ENCODE results near the gene CHSY1.

Gene CHSY1

DNA sequence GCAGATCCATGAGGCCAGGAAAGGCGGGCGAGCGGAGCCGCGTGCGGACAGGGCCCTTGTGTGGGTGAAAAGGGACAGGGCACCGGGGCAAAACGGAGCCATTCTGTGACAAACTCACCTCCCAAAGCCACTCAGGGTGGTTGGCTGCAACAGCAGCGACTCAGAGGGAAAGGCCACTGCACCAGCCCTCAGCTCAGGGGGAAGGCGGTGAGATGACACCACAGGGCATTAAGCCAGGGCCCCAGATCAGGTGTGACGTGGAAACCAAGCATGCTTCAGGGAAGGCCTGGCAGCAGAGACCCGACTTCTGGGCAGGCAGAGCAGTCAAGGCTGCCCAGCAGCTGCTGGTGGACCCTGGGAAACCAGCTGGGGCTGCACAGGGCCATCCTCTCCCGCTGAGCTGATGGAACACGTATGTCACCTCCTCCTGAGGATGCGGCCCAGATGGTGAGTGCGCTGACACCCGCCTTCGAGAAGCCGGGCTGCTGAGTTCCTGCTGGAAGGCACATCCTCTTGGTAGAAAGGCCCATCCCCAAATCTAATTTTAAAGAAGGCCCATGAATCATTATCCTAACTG, 82.3 kb downstream of the CHSY1 start:
- no peak for DNase-seq

GRCh38 chr15:101168898-101169494, 82.9 kb downstream of the CHSY1 start:
- no peak for DNase-seq

GRCh38 chr15:101168463-101168824, 83.4 kb downstream of the CHSY1 start:
- no peak for DNase-seq

DNA sequence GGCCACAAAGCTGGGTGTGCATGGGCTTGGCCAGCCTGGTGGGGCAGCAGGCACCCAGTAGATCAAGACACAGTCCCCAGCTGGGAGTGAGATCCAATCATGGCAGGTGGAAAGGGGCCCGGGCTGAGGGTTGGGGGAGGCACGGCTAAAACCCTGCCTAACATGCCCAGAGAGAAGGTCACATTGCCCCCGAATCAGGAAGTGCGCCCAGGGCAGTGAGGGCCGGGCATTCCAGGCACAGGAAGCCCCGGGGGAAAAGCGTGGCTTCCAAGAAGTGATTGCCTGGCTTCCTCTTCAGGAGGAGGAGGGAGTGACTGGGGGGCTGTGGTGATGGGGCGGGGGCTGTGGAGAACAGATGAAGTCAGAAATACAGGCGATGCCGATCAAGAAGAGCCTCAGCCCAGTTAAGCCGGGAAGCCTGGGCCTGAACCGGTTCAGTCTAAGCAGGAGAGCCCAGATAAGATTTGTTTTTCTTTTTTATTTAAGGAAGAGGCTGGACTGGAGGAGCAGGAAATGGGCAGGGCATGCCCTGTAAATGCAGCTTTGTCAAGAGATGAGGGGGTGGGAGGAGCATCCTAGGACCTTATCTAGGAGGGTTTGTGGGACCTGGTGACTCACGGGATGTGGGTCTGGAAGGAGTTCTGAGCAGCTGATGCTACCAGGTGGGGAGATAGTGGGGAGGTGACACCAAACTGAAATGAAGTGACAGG, 83.9 kb downstream of the CHSY1 start:
- DNase-seq, result no peak

DNA sequence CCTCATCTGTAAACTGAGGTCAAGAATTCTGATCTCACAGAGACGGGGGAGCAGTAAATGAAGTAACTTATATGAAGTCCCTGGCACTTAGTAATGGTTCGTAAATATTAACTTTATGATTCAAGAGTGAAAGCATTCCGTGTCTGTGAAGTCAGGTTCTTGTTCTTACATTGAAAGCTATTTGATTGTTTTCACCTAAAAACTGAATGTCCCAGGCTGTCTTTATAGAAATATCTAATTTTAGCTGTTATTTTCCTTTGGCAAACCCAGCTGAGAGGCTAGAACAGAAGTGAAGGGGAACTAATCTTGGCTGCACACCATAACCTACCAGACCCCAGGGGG, 84.5 kb downstream of the CHSY1 start:
- no peak for DNase-seq

- DNase-seq, result no peak
Observed at GRCh38 chr15:101165905-101166471, 85.9 kb downstream of the CHSY1 start.

DNA sequence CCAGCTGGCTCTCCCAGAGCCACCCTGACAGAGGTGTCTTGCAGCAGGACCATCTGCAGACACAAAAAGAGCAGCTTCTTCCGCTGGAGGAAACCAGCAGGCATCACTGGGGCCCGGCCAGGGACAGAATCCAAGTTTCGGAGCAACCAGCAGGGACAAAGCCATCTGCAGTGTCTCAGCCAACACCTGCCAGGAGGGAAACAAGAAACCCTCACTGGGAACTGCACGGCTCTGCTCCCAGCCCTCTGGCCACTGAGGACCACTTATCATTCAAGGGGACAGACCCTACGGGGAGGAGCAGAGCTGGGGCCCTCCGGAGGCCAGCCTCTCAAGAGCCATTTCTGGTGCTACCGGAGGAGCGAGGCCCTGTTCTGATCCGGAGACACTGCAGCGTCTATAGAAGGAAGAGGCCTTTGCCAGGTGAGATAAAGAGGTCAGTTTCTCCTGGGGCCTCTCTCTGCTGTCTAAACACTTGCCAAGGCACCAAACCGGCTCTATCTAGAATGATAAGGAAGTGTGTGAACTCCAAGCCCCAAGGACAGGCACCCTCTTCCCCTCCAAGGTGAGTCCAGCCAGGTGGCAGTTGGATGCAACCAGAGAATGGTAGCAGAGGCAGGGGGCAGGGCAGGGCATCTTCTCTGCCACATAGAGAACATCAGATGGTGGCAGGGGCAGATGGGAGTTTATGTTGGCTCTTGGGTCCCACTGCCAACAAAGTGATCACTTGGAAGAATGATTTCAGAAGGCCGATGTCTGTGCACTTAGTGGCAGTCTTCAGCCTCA, 89.0 kb downstream of the CHSY1 start:
- DNase-seq, result no peak

DNA sequence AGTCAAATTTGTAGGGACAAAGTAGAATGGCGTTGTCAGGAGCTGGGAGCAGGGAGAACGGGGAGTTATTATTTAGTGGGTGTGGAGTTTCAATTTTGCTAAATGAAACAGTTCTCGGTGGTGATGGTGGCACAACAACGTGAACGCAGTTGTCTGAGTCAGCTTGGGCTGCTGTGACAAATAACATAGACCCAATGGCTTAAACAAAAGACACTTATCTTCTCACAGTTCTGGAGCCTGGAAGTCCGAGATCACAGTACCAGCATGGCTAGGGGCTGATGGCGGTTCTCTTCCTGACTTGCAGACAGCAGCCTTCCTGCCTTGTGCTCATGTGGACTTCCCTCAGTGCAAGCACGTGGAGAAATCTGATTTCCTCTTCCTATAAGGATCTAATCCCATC, 90.2 kb downstream of the CHSY1 start:
- no peak for DNase-seq

DNA sequence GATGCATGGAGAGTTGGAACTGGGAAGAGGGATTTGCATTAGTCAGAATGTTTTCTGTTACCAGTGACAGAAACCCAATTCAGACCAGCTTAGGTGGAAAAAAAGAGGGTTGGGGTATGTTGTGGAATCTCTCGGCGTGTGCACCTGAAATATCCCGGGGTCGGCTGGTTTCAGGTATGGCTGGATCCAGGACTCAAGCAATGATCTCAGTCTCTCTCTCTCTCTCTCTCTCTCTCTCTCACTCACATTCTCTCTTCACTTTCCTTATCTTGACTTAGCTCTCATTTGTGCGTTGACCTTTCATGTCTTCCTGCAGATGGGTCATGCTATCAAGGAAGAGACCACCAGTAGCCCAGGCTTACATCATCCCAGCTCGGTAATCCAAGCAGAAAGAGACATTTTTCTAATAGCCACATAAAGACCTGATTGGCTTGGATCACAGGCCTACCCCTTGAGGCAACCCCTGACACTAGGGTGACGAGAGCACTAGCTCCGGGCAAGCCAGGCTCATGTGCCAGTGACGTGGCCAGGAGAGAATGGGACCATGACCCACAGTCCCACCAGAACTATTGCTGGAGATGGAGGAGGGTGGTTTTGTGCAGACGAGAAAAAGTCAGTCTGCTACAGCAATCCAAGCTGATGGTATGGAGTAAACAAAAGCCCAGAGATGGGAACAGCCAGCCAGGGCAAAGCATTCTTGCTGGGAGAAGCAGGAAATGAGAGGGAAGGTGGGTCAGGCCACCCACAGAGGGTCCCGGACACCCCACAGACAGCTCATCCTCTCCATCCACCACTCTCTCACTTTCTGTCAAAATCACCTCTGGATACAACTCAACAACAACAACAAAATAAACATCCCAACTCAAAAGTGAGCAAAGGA, 91.7 kb downstream of the CHSY1 start:
- DNase-seq, result no peak

DNA sequence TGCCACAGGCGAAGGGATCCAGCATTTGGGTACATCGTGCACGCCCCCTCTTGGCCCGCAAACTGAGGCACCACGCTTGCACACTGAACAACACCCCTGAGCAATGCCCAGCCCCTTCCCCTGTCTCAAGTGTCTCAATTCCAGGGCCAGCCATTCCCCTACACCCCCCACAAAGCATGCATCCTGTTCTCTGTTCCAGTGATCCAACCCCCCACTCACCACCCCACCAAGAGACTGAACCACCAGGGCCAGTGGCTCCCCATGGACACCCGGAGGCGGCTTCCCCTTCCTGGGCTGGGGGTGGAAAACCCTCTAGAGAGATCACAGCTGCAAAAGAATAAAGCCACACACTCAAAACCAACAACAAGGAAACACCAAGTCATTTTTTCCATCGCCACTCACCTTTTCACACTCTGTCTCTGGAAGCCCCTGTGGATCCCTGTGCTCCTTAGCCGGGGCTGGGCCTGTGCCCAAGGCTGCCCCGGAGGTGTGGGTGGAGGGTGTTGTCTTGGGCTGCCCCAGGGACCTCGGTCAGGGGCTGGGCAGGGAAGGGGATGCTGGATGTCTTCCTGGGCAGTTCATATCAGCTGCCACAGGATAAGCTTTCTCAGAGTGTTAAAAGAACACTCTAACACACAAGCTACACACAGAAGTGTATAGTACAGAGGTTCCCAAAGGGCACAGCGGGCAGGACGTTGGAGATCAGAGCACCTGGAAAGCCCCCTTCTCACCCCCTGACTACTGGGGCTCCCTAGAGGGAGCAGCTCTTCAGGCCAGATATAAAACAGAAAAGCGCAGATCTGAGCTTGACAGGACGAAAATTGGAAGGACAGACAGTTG, 92.5 kb downstream of the CHSY1 start:
- no peak for DNase-seq

GRCh38 chr15:101158166-101159095, 93.4 kb downstream of the CHSY1 start:
- DNase-seq, result no peak

- DNase-seq, result no peak
Observed at GRCh38 chr15:101157721-101158120, 94.1 kb downstream of the CHSY1 start.

DNA sequence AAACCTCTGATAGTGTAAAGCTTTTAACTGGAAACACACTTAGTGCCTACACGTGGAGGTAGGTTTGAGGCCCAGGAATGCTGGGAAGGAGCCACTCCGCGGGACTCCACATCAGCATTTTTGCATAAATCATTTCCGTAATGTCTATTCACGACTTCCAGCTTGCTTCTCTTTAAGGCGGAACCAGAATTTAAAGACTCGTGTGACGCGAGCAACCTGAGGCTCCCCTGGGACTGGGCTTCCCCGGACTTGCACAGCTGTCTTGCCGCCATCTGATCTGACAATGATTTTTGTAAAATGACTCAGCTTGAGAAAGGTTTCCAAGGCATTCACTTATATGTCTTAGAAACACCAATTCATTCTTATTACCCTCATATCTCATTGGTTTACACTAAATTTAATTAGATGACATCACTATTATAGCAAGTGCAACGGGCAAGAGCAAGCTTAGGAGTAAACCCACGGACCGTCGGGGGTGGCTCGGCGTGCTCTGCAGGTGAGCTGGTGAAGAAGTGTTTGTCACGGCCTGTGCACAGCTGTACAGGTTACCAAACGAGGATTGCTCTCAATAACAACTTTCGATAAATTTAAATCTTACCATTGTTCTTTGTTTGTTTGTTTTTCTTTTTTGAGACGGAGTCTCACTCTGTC, 95.2 kb downstream of the CHSY1 start:
- no peak for DNase-seq

DNA sequence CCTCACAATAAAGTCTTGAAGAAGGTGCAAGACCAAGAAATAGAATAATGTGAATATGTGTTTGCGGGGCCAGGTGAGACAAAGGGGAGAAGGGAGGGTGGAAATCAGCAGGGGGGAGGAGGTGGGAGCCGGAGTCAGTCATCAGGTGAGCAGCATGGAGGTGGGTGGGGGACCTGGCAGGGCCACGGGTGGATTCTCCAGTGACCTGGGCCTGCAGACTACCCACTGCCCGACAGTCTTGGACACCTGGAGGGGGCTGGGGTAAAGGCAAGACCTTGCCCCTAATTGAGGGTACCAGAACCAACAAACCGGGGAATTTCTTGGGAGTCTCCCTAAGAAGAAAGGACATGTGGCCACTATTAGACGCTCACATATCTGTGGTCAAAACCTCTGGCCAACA, 95.8 kb downstream of the CHSY1 start:
- no peak for DNase-seq

DNA sequence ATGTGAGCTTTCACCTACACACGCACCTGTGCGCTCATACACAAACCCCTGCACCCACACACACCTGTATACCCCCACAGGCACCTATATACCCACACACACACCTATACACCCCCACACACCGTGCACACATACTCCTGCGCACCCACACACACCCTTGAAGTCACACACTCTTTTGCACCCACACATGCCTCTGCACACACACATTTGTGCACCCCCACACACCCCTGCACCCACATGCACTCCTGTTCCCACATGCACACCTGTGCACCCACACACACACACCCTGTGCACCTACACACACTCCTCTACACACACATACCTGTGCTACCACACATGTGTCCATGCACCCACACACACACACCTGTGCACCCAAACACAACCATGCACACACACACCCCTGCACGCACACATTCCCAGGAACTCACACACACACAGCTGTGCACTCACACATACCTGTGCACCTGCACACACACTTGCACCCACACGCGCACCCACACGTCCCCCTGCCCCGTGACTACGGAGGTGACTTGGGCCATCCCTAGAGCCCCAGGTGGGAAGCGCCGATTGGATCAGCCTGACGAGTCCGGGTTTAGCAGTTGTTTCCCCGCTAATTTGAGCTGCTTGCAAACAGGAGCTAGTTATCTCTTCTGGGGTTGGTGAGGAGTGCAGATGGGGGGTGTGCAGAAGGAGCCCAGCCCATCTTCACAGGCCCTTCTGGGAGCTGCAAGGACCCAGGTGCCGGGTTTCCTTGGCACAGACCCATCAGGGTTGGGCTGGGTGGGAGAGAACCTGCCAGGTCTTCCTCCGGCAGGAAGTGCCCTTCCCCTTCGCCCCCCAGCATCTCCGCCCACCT, 97.8 kb downstream of the CHSY1 start:
- DNase-seq, result no peak

GRCh38 chr15:101152914-101153313, 98.9 kb downstream of the CHSY1 start:
- no peak for DNase-seq

DNA sequence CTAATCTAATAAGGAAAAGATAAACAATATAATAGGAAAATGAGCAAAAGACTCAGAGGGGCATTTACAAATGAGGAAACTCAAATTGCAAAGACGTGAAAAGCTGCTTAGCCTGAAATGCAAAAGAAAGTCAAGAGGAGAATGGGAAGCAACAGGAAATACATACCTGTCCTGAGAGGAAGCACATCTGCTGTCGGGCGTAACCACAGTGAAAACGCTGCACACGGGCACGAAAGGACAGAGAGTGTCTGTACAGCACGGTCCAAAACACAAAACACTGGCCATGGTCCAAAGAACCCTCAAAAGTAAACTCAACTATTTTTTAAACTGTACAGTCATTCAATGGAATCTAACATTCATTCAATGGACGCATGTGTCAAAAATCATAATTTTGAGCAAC, 100.6 kb downstream of the CHSY1 start:
- no peak for DNase-seq

DNA sequence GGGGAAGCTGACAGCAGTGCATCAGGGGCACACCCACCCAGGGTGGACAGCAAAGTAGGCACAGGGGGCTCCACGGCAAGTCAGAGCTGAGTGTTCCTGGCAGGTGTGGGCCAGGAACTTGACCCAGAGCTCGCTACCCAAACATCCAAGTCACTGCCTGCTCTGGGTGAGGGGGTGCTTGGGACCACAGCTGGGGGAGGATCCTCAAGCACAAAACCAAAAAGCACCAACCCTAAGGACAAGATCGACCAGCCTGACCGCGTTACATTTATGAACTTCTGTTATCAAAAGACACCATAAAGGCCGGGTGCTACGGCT, 101.2 kb downstream of the CHSY1 start:
- DNase-seq, result no peak
